T-helper 1 cell treated with Interleukin-12 subunit alpha and Interleukin-12 subunit beta and Interleukin-4 antibody, amounts not matched to agents 30 μg/mL and 1 μg/mL, for 36 hours (primary cell): ENCODE measurements around the gene PDE6A.
A peak's percentile ranks its signal among the peaks of the same experiment; 100 is the strongest.

Experiments
- H3K27ac Mint-ChIP-seq: one replicate; pipeline ENCODE4 v1.8.0; 2021; ENCODE audit warnings: mild to moderate bottlenecking, mixed read lengths
- H3K27me3 Mint-ChIP-seq: one replicate; pipeline ENCODE4 v1.8.0; 2021; ENCODE audit warnings: low read depth, mixed read lengths
- H3K36me3 Mint-ChIP-seq: one replicate; pipeline ENCODE4 v1.8.0; 2021; ENCODE audit warnings: low read depth, mixed read lengths
- H3K4me1 Mint-ChIP-seq: one replicate; pipeline ENCODE4 v1.8.0; 2021; ENCODE audit warnings: low read depth, mixed read lengths
- H3K4me3 Mint-ChIP-seq: one replicate; pipeline ENCODE4 v1.8.0; 2021; ENCODE audit warnings: mild to moderate bottlenecking, moderate library complexity, mixed read lengths
- H3K9me3 Mint-ChIP-seq: one replicate; pipeline ENCODE4 v1.8.0; 2021; ENCODE audit warnings: mixed read lengths

Gene PDE6A

GRCh38 chr5:149828161-149829011, 116.2 kb downstream of the PDE6A start:
- H3K27me3 Mint-ChIP-seq, result no peaks in the 10 kb centered on the region
- H3K36me3 Mint-ChIP-seq, result no peaks in the 10 kb centered on the region
- H3K27ac Mint-ChIP-seq, result peak overlapping the region; percentile 26
- H3K4me3 Mint-ChIP-seq, result no peak overlapping the region
- peaks cover 17% of the 10 kb centered on the region for H3K4me1 Mint-ChIP-seq
- H3K9me3 Mint-ChIP-seq, result no peaks in the 10 kb centered on the region

DNA sequence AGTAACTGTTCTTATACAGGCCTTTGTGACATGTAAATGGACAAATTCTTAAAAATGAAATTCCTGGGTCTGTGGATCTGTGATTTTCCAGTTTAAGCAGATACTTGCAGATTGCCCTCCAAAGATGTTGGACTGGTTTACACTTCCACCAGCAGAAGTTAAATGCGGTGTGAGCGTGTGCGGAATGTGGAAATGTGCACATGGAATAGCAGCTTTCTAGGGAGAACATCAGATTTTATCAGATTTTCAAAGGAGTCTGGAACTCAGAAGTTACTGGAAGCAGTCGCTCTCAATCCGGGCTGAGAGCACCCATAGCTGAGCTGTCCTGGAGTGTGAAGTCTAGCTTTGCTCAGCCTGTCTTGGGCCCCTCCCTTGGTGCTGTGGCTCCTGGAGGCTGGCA, 117.0 kb downstream of the PDE6A start:
- H3K4me1 Mint-ChIP-seq, result peaks cover 17% of the 10 kb centered on the region
- no peak overlapping the region for H3K27ac Mint-ChIP-seq

DNA sequence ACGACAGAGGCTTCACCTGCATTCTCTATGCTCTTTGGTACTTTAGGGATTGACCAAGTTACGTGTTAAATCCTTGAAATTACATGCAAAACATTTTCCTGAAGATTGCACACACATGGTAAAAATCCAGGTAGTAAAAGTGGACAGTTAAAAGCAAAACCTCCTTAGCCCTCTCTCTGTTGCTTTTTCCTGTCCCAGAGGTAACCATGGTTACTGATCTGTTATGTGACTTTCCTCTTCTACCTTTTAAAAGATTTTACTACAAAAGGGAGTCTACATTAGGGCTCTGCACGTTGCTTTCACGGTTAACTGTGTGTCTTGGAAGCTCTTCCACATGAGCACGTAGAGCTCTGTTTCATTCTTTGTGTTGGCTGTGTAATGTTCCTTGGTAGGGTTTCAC, 117.5 kb downstream of the PDE6A start:
- Mint-ChIP-seq H3K27ac (no peak overlapping the region), H3K27me3 (no peaks in the 10 kb centered on the region), H3K9me3 (no peaks in the 10 kb centered on the region), H3K4me1 (peaks cover 17% of the 10 kb centered on the region), H3K36me3 (no peaks in the 10 kb centered on the region), H3K4me3 (no peak overlapping the region)

More for the DNA sequence above, 117.0 kb downstream of the PDE6A start:
- Mint-ChIP-seq H3K9me3 (no peaks in the 10 kb centered on the region), H3K27me3 (no peaks in the 10 kb centered on the region), H3K4me3 (no peak overlapping the region), H3K36me3 (no peaks in the 10 kb centered on the region)

- peaks cover 14% of the 10 kb centered on the region for H3K4me1 Mint-ChIP-seq
- H3K9me3 Mint-ChIP-seq, result no peaks in the 10 kb centered on the region
- no peaks in the 10 kb centered on the region for H3K27me3 Mint-ChIP-seq
- no peaks in the 10 kb centered on the region for H3K36me3 Mint-ChIP-seq
- no peak overlapping the region for H3K27ac Mint-ChIP-seq
- no peak overlapping the region for H3K4me3 Mint-ChIP-seq
These were observed 118.0 kb downstream of the PDE6A start for GRCh38 chr5:149826574-149826973.

GRCh38 chr5:149824846-149825245, 119.7 kb downstream of the PDE6A start:
- no peaks in the 10 kb centered on the region for H3K27me3 Mint-ChIP-seq
- H3K4me1 Mint-ChIP-seq, result peaks cover 6% of the 10 kb centered on the region
- H3K9me3 Mint-ChIP-seq, result no peaks in the 10 kb centered on the region
- H3K36me3 Mint-ChIP-seq, result no peaks in the 10 kb centered on the region
- H3K27ac Mint-ChIP-seq, result no peak overlapping the region
- H3K4me3 Mint-ChIP-seq, result no peak overlapping the region

DNA sequence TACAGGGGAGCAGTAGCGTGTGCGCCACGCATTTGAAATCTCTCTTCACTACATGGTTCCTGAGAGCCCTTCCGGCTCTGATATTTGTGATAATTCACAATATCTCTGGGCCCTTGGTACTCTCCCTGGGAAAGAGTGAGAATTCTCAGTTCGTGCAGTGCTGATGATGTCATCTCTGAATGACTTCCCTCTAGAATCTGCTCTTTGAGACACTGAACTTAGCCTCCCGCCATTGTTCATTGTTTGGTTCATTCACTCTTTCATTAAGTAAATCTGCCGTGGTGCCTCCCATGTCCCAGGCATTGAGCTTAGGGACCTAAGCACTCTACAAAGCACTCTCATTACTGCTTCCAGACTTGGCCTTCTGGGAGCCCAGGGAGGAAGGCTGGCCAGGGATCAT, 120.5 kb downstream of the PDE6A start:
- no peak overlapping the region for H3K27ac Mint-ChIP-seq
- H3K4me1 Mint-ChIP-seq, result peaks cover 6% of the 10 kb centered on the region
- no peaks in the 10 kb centered on the region for H3K36me3 Mint-ChIP-seq
- no peaks in the 10 kb centered on the region for H3K27me3 Mint-ChIP-seq
- H3K9me3 Mint-ChIP-seq, result no peaks in the 10 kb centered on the region
- no peak overlapping the region for H3K4me3 Mint-ChIP-seq

GRCh38 chr5:149823375-149823774, 121.2 kb downstream of the PDE6A start:
- Mint-ChIP-seq H3K9me3 (no peaks in the 10 kb centered on the region), H3K27me3 (no peaks in the 10 kb centered on the region), H3K4me1 (peaks cover 2% of the 10 kb centered on the region), H3K27ac (no peak overlapping the region), H3K36me3 (no peaks in the 10 kb centered on the region), H3K4me3 (no peak overlapping the region)

- Mint-ChIP-seq H3K36me3 (no peaks in the 10 kb centered on the region), H3K4me3 (no peak overlapping the region), H3K9me3 (no peaks in the 10 kb centered on the region), H3K27ac (no peak overlapping the region), H3K27me3 (no peaks in the 10 kb centered on the region), H3K4me1 (no peaks in the 10 kb centered on the region)
These were observed 122.3 kb downstream of the PDE6A start for GRCh38 chr5:149822301-149822700.

- no peak overlapping the region for H3K4me3 Mint-ChIP-seq
- no peaks in the 10 kb centered on the region for H3K9me3 Mint-ChIP-seq
- no peaks in the 10 kb centered on the region for H3K27me3 Mint-ChIP-seq
- H3K27ac Mint-ChIP-seq, result no peak overlapping the region
- H3K4me1 Mint-ChIP-seq, result no peaks in the 10 kb centered on the region
- H3K36me3 Mint-ChIP-seq, result no peaks in the 10 kb centered on the region
These were observed 123.8 kb downstream of the PDE6A start for GRCh38 chr5:149820536-149821510.

- Mint-ChIP-seq H3K9me3 (no peaks in the 10 kb centered on the region), H3K27ac (no peak overlapping the region), H3K4me3 (no peak overlapping the region), H3K4me1 (no peaks in the 10 kb centered on the region), H3K27me3 (no peaks in the 10 kb centered on the region), H3K36me3 (no peaks in the 10 kb centered on the region)
These were observed 124.6 kb downstream of the PDE6A start for GRCh38 chr5:149820012-149820411.

- H3K9me3 Mint-ChIP-seq, result no peaks in the 10 kb centered on the region
- no peak overlapping the region for H3K4me3 Mint-ChIP-seq
- no peaks in the 10 kb centered on the region for H3K4me1 Mint-ChIP-seq
- H3K27ac Mint-ChIP-seq, result no peak overlapping the region
- H3K27me3 Mint-ChIP-seq, result no peaks in the 10 kb centered on the region
- H3K36me3 Mint-ChIP-seq, result no peaks in the 10 kb centered on the region
These were observed 126.5 kb downstream of the PDE6A start for GRCh38 chr5:149818116-149818515.

DNA sequence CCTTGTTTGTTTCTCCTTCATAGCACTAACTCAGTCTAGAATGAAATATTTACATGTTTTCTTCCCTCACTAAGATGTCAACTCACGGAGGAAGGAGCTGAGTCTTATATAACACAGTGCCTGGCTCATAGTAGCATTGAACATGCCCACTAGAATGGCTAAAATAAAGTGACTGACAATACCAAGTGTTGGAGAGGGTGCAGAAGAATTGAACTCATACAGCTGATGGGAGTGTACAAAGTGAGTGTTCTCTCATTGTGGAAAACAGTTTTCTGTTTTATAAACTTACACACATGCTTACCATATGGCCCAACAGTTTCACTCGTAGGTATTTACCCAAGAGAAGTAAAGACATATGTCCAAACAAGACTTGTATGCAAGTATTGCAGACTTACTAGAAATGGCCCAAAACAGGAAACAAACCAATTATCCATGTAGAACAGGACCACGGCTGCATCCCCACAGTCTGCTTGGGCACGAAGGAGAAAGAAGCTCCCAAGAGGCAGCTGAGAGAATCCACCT, 127.0 kb downstream of the PDE6A start:
- Mint-ChIP-seq H3K36me3 (no peaks in the 10 kb centered on the region), H3K4me1 (no peaks in the 10 kb centered on the region), H3K4me3 (no peak overlapping the region), H3K27me3 (no peaks in the 10 kb centered on the region), H3K9me3 (no peaks in the 10 kb centered on the region), H3K27ac (no peak overlapping the region)

DNA sequence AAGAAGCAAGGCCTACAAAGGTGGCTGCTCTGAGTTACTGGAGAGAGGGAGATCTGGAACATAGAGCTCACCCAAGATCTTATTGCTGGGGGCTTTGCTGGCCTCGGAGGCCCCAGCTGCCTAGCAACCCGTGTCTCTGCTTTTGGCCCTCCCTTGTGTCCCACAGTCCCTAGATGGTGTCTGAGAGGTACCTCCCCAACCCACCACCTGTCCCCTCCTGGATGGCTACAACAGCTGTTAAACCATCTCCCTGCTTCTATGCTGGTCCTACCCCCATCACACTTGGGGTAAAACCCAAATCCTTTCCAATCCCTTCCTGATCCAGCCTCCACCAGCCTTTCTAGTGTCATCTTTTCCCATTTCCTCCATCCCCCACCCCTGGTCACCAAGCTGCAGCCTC, 127.9 kb downstream of the PDE6A start:
- Mint-ChIP-seq H3K27ac (no peak overlapping the region), H3K4me3 (no peak overlapping the region), H3K27me3 (no peaks in the 10 kb centered on the region), H3K36me3 (no peaks in the 10 kb centered on the region), H3K4me1 (no peaks in the 10 kb centered on the region), H3K9me3 (no peaks in the 10 kb centered on the region)

GRCh38 chr5:149811453-149811852, 133.1 kb downstream of the PDE6A start:
- H3K27ac Mint-ChIP-seq, result no peak overlapping the region
- no peak overlapping the region for H3K4me3 Mint-ChIP-seq
- H3K4me1 Mint-ChIP-seq, result no peaks in the 10 kb centered on the region
- no peaks in the 10 kb centered on the region for H3K27me3 Mint-ChIP-seq
- H3K9me3 Mint-ChIP-seq, result no peaks in the 10 kb centered on the region
- H3K36me3 Mint-ChIP-seq, result no peaks in the 10 kb centered on the region
